Upper lobe of left lung (tissue), 6 donors: Measurements from ENCODE around the gene POLD2. TPM values are rescaled to one million over a fixed set of nuclear protein-coding genes. Genes with fewer than 3 reads are reported as not detected.

ENCODE experiments used
- ATAC-seq, 2 donors: fragments of 200-7000 bp; cut with Tn5 transposase; one replicate each; pipeline ENCODE4 v1.9.1; 2022; ENCODE audit warnings: mild to moderate bottlenecking in 2 of 2, moderate library complexity in 2 of 2; ENCODE audit not compliant: low FRiP score in 2 of 2
- DNase-seq, 2 donors: peaks; one replicate each; pipeline ENCODE4 v3.0.0-alpha.2; 2019 to 2020
- H3K27ac ChIP-seq, 4 donors: fragments of 200-600 bp; sonication (generic); one replicate each; pipeline ENCODE4 v1.5.1; 2016 to 2019
- H3K27me3 ChIP-seq, 4 donors: fragments of 200-600 bp; sonication (generic); one replicate each; pipeline ENCODE4 v1.5.1; 2017 to 2019
- H3K36me3 ChIP-seq, 4 donors: fragments of 200-600 bp; sonication (generic); one replicate each; pipeline ENCODE4 v1.5.1; 2016 to 2019
- H3K4me1 ChIP-seq, 4 donors: fragments of 200-600 bp; sonication (generic); one replicate each; pipeline ENCODE4 v1.5.1; 2018 to 2019
- H3K4me3 ChIP-seq, 4 donors: fragments of 200-600 bp; sonication (generic); one replicate each; pipeline ENCODE4 v1.5.1; 2017 to 2019; ENCODE audit warnings: mild to moderate bottlenecking in 2 of 4, moderate library complexity in 1 of 4
- H3K9me3 ChIP-seq, 4 donors: fragments of 200-600 bp; sonication (generic); one replicate each; pipeline ENCODE4 v1.5.1; 2018 to 2019
- POLR2AphosphoS5 ChIP-seq, 2 donors: sonication (generic); formaldehyde crosslinking; IDR thresholded peaks; one replicate each; pipeline ENCODE4 v1.5.1; 2017; ENCODE audit warnings: antibody characterized with exemption in 2 of 2
- WGBS, 2 donors: methylation state at CpG; one replicate each; pipeline ENCODE4 v1.1.5; 2017 to 2018; 5-methylcytosine and 5-hydroxymethylcytosine counted together
- small RNA-seq, 4 donors: library from RNA; depleted of rRNA; stranded (forward); fragments of <200 nt; gene quantifications; one replicate each; pipeline ENCODE3, GENCODE V24; 2016
- total RNA-seq, 6 donors: library from RNA; depleted of rRNA in 4 of 6; stranded (reverse); fragments of >200 nt in 4 of 6; gene quantifications; one replicate each; pipeline versions ENCODE4 v1.1.0 to v1.2.1, GENCODE V29; 2016 to 2021
- donor health status: DM: no; HTN: no; CAD: no; lungs with moderate emphysema.
- donor health status: DM: no; HTN: yes; CAD: no; lungs with severe emphysema.

The POLD2 gene
- total RNA-seq, 6 donors from 2014 or later: 27.2 to 70.1 (median 52.5) TPM

- no peak overlapping the region for H3K27ac ChIP-seq
- peaks cover 11 to 26% (median 22%) of the 10 kb centered on the region in 4 donors for H3K4me1 ChIP-seq
- ATAC-seq (peak; percentile 1 to 4), DNase-seq (peak in 1 of 2 donors; percentile 79)
- H3K4me3 ChIP-seq: no peak overlapping the region
- WGBS, 2 donors: 30% methylated on average over 6 to 33 of the region's 33 CpGs
- H3K36me3 ChIP-seq: peaks cover 12 to 28% (median 24%) of the 10 kb centered on the region in 4 donors
- no peaks in the 10 kb centered on the region for H3K9me3 ChIP-seq
- H3K27me3 ChIP-seq: no peaks in the 10 kb centered on the region
- no peak for TF ChIP-seq POLR2AphosphoS5 (IDR thresholded peaks at IDR 0.05)
Measured at GRCh38 chr7:44064791-44065430, 58.4 kb downstream of the POLD2 start.

Small RNA genes within 50 kb of the gene (small RNA-seq; reads per million reads assigned to genes)
- 0 reads per million in 4 donors for gene RNA5SP230

Other genes with a start within 250 kb of the POLD2 start
- gene URGCP, start 217.0 kb downstream of the POLD2 start, total RNA-seq: 10 to 100 TPM; 24.1 to 31.4 (median 29.4) TPM
- 10 to 100 TPM in 5 of 6 donors, 1 to 10 TPM in 1; 4.9 to 24.9 (median 17.4) TPM for gene UBE2D4, start 197.1 kb downstream of the POLD2 start, total RNA-seq
- not detected for gene SPDYE1, start 125.7 kb downstream of the POLD2 start, total RNA-seq
- 100 to 1,000 TPM in 5 of 6 donors, 10 to 100 TPM in 1; 81.8 to 169 (median 130) TPM for gene DBNL, start 78.8 kb downstream of the POLD2 start, total RNA-seq
- gene PGAM2, start 58.0 kb downstream of the POLD2 start, total RNA-seq: under 1 TPM in 4 of 6 donors, not detected in 2; 0.26 to 0.91 (median 0.75) TPM
- gene POLM, start 41.0 kb downstream of the POLD2 start, total RNA-seq: 100 to 1,000 TPM in 1 of 6 donors, 10 to 100 TPM in 5; 17.3 to 178 (median 37.1) TPM
- gene AEBP1, start 19.2 kb downstream of the POLD2 start, total RNA-seq: 100 to 1,000 TPM in 2 of 6 donors, 10 to 100 TPM in 4; 34.1 to 241 (median 92.7) TPM
- not detected for gene MYL7, start 17.8 kb upstream of the POLD2 start, total RNA-seq
- gene GCK, start 65.9 kb upstream of the POLD2 start, total RNA-seq: under 1 TPM in 4 of 6 donors, not detected in 2; 0.17 to 0.49 (median 0.30) TPM
- 10 to 100 TPM; 29.3 to 70.2 (median 53.1) TPM for gene YKT6, start 77.4 kb upstream of the POLD2 start, total RNA-seq
- 1 to 10 TPM in 1 of 6 donors, under 1 TPM in 2, not detected in 3; 0.09 to 1.8 (median 0.27) TPM for gene CAMK2B, start 202.0 kb upstream of the POLD2 start, total RNA-seq